ENCODE results near the gene C2orf74. TPM values are rescaled to one million over a fixed set of nuclear protein-coding genes. Genes with fewer than 3 reads are reported as not detected.
"Not testable (repeated sequence)": the region's sequence is repeated elsewhere in the genome, so short reads cannot be mapped to it uniquely, and the experiment has no call there.

Gene C2orf74
- total RNA-seq, result 1 to 10 TPM; 2.0 to 2.2 TPM
- long read RNA-seq, result 0 reads

DNA sequence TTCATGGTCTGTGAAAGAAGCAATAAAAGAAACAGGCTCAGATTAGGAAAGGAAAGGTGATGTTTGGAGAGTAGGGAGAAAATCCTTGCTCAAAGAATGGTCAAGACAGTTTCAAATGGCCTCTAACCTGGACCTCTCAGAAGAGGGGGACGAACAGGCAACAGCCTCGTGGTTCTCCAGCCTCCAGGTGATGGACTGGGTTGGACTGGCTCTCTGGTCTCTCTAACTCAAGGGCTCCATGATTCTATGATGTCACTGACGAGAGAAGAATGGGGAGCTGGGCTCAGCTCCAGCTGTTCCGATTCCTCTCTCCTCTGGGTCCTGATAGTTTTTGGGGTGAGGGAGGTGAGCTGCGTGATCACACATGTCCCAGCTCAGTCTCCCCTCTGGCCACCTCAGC lies at the start of gene C2orf74:
C2orf74 (plus strand) TSS at position 301 of the 400 bp plus-strand sequence. CDS start 327 bp downstream, outside the sequence.
- intact Hi-C loops (cut with DNase I, micrococcal nuclease), result no loop called here
- ATAC-seq (no peak), DNase-seq (no peak)

DNA sequence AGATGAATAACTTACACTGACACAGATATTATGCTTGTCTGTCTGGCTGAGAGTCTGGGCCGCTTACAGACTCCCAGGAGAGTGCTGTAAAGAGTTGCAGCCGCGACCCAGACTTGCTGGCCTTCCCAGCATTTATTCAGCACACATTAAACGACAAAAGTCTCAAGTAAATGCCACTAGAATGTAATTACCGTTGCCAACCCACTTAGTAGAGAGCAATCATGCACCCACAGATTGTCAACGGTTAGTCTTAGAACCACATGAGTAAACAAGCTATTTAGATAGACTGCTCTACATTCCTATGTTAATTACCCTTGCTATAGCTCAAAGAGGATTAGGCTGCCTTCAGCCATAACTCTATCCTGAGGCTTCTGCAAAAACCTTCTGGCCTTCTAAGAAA lies 47.8 kb upstream of the C2orf74 start:
- no peak for ATAC-seq
- intact Hi-C loops (cut with DNase I, micrococcal nuclease), result no loop called here
- no peak for DNase-seq

DNA sequence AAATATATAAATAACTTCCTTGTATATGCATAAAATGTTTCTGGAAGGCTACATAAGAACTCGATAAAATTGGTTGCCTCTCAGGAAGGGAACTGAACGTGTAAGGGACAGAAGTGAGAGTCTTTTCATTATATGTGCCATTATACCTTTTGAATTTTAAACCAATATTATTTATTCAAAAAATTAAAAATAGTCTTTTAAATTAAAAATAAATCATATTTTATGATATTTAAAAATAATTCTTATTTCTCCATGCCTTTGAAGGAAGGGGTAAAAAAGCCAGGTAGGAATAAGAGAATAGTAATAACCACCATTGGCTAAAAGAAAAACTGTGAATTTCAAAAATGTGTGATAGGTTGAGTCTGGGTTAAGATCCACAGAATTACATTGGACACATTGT lies 45.7 kb upstream of the C2orf74 start:
- DNase-seq (no peak), ATAC-seq (no peak)
- intact Hi-C loops (cut with DNase I, micrococcal nuclease), result no loop called here

DNA sequence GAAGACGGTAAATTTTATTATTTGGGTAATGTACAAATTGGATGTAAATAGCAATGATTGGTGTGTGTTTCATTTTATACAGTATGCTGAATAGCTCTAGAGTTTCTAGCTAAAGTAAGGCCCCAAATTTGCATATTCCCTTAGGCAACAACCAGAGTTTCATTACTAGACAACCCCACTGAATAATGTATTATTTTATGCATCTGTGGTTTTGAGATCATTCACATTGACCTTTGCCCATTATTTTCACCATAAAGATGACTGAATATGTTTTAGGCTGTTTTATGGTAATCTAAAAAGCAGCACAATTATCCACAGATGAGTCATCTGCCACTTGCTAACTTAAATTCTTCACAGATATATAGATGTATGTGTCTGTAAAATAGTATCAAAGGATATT lies 44.5 kb upstream of the C2orf74 start:
- DNase-seq, result no peak
- intact Hi-C loops (cut with DNase I, micrococcal nuclease), result no loop called here
- ATAC-seq, result peak; percentile 15

DNA sequence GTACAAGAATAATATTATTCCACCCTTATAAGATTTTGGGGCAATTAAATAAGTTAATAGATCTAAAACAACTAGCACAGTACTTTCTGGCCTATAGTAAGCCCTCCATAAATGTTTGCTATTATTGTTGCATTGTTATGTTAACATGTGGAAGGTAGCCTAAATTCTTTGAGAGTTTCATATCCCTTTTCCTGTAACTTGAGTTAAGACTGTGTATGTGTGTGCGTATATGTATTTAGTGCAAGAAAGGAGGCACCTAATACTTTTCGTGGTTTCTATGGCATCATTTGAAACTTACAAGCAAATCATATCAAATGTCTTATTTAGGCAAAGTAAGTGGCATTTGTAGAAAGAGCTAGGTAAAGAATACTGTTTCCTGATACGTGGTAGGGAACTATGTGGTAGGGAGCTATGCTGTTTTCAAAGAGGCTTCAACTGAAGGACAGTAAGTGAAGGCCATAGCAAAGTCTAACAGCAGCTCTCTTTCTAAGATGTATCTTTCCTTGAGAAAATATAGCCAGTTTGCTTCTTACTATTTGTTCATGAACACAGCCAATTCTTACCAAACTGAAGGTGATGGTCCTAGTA lies 36.8 kb upstream of the C2orf74 start:
- ATAC-seq, result no peak
- intact Hi-C loops (cut with DNase I, micrococcal nuclease), result no loop called here

DNA sequence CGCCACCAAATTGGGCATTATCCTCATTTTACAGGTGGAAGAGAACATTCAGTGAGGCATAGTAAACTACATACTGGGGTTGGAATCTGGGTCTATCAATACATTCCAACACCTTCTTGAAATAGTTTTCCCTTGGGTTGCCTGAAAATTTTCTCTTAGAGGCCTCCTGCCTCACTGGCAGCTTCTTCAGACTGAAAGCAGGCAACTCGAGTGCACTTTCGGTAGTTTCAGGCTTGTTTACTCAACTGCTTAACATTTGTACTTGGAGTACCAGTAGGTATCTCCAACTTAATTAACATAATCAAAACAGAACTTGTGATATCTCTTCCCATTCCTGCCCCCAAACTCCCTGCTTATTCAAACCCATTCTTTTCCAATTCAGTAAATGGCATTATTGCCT lies 36.2 kb upstream of the C2orf74 start:
- intact Hi-C loops (cut with DNase I, micrococcal nuclease), result no loop called here
- no peak for ATAC-seq
- no peak for DNase-seq

More for the DNA sequence above, 36.8 kb upstream of the C2orf74 start:
- DNase-seq, result no peak

DNA sequence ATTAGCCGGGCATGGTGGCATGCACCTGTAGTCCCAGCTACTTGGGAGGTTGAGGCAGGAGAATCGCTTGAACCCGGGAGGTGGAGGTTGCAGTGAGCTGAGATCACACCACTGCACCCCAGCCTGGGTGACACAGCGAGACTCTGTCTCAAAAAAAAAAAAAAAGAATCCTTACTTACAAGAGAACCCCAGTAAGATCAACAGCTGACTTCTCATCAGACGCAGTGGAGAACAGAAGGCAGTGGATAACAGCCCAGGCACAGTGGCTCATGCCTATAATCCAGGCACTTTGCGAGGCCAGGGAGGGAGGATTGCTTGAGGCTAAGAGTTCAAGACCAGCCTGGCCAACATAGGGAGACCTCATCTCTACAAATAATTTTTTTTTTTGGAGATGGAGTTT lies 33.9 kb upstream of the C2orf74 start:
- DNase-seq; ATAC-seq; intact Hi-C loops (cut with DNase I, micrococcal nuclease): not testable (repeated sequence)

DNA sequence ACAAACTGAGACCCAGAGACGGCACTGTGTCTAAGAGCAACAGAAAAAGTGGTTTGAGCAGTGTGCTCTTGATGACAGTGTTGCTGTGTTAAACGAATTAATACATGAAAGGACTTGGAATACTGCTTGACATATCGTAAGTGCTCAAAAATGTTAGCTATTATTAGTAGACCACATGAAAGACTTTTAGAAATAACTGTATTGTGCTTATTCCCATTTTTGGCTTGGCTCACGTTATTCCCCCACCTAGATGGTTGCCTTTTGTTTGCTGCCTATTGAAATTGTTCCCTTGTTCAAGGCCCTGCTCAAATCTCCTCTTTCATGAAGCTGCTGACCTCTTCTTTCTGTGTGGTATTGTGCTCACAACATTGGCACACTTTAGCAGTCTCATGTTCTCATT lies 27.8 kb upstream of the C2orf74 start:
- intact Hi-C loops (cut with DNase I, micrococcal nuclease), result no loop called here
- ATAC-seq, result no peak

DNA sequence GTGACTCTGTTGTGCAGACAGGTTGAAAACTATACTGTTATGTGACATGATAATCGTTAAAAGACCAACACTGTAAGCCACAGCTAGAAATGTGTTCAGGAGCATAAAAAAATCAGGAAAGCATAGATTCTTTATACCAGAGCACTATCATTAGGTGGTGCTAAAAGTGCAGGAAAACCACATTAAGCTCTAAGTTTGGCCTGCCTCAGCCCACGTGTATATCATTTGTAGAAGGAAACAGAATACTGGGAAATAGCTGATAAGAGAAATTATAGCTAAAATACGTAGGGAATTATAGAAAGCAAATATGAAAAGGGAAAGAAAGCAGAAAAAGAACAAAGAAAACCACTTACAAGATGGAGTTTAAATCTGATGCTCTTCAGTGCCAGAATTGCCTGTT lies 26.5 kb upstream of the C2orf74 start:
- ATAC-seq, result peak; percentile 83
- intact Hi-C loops (cut with DNase I, micrococcal nuclease), result no loop called here
- peak in 1 of 2 donors; percentile 8 for DNase-seq

More for the DNA sequence above, 27.8 kb upstream of the C2orf74 start:
- DNase-seq, result no peak

DNA sequence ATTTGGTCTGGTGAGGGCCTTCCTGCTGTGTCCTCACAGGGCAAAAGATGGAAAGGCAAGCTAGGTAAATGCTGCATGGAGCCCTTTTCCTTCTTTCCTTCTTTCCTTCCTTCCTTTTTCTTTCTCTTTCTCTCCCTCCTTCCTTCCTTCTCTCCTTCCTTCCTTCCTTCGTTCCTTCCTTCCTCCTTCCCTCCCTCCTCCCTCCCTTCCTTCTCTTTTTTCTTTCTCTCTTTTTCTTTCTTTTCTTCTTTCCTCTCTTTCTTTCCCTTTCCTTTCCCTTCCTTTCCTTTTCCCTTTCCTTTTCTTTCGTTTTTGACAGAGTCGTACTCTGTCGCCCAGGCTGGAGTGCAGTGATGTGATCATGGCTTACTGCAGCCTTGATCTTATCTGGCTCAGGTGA lies 23.1 kb upstream of the C2orf74 start:
- no peak for ATAC-seq

DNA sequence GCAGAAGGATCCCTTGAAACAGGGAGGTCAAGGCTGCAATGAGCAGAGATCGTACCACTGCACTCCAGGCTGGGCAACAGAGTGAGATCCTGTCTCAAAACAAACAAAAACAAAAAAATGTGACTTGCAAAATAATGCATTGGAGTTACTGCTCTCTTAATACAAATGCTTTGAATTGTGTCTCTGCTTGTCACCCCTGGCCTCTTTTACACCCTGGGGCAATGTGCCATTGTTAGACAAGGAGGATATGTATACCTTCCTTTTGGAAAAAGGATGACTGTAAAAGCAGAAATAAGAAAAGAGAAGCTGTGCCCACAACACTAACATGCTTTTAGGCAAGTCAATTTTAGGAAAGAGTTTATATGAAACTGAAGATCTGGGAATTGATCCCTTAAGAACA lies 20.8 kb upstream of the C2orf74 start:
- no peak for DNase-seq
- ATAC-seq, result no peak
- intact Hi-C loops (cut with DNase I, micrococcal nuclease), result no loop called here

More for the DNA sequence above, 23.1 kb upstream of the C2orf74 start:
- DNase-seq, result no peak
- intact Hi-C loops (cut with DNase I, micrococcal nuclease), result no loop called here

DNA sequence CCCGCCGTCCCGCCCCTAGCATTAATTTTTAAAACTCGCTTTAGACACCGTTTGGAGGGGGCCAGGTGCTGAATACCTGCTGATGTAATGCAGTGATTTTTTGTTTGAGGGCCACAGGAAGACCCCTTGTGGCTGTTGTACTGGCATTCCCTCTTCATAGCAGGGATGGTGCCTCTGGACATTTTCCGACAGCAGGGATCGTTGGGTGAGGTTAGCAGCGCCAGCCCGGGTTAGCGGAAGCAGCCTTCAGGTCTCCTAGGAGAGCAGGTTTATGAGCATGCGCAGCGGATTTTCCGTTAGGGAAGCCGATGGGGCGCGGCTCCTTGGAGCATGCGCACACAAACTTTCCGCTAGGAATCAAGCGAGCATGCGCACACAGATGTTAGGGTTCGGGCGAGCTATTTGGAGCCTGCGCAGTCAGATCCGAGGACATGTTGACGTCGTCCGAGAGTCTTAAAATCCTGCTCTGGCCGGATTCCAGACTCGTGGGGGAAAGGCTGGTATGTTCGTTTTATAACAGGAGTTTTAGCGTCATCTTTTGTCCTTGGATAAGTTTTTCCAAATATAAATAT lies 17.2 kb upstream of the C2orf74 start:
- intact Hi-C loops (cut with DNase I, micrococcal nuclease), result no loop called here
- DNase-seq (peak; percentile 89 to 90), ATAC-seq (peak; percentile 59)

DNA sequence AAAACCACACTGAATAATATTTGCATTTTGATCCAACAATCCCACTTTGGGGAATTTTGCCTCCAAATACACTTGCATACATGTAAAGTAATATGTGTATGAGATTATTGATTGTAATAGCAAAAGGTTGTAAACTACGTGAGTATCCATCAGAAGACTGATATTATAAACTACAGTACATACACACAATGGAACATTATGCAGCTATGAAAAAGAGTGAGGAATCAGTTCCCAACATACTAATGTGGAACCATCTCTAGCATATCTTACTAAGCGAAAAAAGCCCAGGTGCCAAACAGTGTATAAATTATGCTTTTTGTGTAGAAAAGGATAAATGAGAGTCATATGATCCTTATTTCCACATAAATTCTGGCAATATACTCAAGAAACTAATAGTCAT lies 16.0 kb upstream of the C2orf74 start:
- intact Hi-C loops (cut with DNase I, micrococcal nuclease), result no loop called here
- no peak for ATAC-seq
- no peak for DNase-seq

DNA sequence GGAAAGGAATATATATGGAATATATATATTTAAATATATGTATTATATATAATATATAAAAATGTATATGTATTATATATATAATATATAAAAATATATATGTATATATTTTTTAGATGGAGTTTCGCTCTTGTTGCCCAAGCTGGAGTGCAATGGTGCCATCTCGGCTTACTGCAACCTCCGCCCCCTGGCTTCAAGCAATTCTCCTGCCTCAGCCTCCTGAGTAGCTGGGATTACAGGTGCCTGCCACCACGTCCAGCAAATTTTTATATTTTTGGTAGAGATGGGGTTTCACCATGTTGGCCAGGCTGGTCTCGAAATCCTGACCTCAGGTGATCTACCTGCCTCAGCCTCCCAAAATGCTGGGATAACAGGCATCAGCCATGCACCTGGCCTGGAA lies 13.9 kb upstream of the C2orf74 start:
- intact Hi-C loops (cut with DNase I, micrococcal nuclease); ATAC-seq: not testable (repeated sequence)

DNA sequence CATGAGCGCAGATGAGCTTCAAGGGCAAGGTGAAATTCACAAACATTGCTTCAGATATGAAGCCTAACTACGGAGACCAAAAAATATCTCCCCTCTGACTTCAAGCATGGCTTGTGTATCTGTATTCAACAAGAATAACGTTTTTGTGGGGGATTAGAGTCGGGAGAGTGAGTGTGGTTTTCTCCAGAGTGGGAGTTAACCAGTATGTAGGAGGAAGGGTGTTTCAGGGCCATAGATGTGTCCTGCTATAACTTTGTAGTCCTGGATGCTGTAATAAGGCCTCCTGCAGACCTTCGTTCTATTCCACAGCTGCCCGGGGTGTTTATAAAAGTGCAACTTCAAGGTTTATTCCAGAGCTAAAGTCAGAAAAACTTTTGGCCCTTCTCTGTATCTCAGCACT lies 12.9 kb upstream of the C2orf74 start:
- DNase-seq (no peak), ATAC-seq (no peak)
- intact Hi-C loops (cut with DNase I, micrococcal nuclease), result no loop called here

More for the DNA sequence above, 13.9 kb upstream of the C2orf74 start:
- DNase-seq, result not testable (repeated sequence)

DNA sequence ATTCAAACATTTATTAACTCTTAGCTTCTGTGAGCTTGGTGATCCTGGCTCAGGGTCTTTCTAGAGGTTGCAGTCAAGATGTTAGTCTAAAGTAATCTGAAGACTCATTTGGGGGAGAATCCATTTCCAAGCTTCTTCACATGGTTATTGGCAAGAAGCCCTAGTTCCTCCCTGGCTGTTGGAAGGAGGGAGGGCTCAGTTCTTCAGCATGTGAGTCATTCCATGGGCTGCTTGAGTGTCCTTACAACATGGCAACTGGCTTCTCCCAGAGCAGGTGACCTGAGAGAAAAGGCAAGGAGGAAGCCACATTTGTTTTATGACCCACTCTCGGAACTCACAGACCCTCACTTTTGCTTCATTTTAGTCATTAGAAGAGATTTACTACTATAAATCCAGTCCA lies 10.6 kb upstream of the C2orf74 start:
- DNase-seq (no peak), ATAC-seq (no peak)
- intact Hi-C loops (cut with DNase I, micrococcal nuclease), result no loop called here

DNA sequence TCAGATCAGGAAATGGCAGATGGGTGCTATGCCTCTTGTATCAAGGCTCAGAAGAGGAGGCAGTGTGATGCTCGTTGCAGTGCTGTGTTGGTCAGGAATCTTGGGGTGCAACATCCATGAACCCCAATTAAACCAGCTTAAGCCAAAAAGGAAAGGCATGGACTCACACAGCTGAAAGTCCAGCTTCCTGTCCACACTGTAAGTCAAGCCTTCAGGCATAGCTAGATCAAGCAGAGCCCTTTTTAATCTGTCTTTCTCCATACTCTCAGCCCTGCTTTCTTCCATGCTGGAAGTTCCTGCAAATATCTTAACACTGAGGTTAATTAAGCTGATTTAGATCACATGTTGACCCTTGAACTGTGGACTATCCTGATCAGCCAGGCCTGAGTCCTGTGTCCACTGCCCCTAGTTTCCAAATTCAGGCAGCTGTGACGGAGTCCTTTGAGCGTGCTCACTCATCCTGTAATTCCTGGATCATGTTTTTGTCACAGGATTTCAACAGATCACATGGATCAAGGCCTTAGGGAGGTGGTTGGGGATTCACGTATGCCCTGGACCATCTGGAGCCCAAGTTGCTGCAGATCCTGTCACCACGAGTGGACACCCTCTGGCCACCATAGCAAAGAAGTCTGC lies 4.5 kb upstream of the C2orf74 start:
- DNase-seq, result no peak
- intact Hi-C loops (cut with DNase I, micrococcal nuclease), result no loop called here
- ATAC-seq, result no peak

DNA sequence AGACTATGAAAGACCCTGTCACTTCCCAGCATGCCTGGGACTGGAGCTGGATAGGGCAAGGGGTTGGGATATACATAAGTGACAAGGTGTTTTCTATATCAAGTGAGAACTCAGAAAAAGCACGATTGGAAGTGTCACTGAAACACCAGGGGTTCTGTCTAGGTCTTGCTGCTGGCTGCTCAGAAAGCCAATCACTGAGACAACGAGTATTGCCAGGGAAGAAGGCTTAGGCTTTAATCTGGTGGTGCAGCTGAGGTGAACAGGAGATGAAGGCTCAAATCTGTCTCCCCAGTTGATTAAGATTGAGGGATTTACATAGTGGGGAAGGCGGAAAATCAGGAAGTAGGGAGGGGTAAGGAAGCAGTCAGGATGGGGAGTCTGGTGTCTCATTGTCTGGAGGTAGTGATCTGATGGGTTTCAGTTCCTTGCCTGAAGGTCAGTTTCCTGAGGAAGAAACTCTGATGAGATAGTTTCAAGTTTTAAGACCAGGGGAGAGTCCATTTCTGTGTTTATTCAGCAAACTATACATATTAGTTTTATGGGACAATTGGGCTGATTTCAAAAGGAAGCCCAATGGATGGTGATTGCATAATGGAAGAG lies 3.5 kb upstream of the C2orf74 start:
- DNase-seq (no peak), ATAC-seq (no peak)
- intact Hi-C loops (cut with DNase I, micrococcal nuclease), result no loop called here

DNA sequence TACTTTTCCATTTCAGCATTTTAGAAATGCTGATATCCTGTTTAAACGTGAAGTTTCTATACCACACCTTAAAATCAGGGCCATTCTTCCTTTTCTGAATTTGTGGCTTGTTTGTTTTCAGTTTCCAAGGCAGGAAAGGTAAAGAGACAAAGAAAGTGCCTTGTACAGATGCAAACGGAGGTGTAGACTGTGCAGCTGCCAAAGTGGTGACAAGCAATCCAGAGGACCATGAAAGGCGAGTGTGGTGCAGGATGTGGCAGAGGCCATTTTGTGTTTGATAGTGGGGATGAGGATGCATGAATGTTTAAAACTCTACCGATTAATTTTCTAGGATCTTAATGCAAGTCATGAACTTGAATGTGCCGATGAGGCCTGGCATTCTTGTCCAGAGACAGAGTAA lies 733 bp downstream of the C2orf74 start:
- no peak for ATAC-seq
- intact Hi-C loops (cut with DNase I, micrococcal nuclease), result no loop called here
- DNase-seq, result no peak

DNA sequence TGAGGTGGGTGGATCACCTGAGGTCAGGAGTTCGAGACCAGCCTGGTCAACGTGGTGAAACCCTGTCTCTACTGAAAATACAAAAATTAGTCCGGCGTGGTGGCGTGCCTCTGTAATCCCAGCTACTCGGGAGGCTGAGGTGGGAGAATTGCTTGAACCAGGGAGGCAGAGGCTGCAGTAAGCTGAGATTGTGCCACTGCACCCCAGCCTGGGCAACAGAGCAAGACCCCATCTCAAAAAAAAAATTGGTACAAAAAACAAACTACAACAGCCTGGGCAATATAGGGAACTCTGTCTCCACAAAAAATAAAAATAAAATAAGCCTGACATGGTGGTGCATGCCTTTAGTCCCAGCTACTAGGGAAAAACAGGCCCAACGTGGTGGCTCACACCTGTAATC lies 3.1 kb downstream of the C2orf74 start:
- DNase-seq; intact Hi-C loops (cut with DNase I, micrococcal nuclease); ATAC-seq: not testable (repeated sequence)
